ENCODE measurements around the gene CLDND1.

The CLDND1 gene

DNA sequence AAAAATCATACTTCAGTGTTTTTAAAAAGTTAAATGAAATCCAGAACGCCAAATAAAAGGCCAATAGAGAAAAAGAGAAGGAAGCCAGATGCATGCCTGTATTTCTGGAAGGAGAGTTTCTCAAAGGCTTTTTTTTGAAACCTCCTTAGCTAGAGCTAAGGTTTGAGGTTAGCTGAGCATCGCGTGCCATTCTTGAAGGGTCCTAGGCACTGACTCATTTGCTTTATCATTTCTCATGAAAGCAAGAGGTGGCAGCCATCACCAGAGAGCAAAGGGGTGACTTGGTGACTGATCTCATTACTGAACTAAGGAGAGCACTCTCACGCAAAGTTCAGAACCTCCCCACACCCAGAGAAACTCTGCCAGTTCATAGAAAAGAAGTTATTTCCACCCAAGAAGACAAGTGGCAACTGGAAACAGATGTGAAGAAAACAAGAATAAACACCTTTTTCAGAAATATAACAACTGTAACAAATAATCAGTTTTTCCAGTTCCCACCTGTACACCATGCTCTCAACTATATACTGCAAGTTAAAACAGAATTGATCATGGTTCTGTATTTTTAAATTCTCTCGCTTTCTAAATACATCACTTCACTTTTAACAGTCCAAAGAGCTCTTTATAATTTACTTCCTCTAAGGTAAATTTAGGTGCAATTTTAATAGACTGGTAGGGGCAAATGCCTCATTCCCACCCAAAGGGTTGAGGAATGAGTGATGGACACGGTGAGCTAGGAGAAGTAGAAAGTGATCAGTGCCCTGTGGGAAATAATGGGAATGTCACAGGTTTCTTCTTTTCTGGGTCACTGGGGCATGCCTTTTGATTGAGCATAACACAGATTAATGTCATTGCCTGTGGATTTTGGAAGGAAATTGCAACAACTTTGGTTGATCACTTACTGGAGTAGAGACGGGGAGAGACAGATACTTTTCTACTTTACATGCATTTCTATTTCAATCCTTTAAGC is 33.7 kb upstream of the CLDND1 start:
- Mint-ChIP-seq H3K27me3 (no peaks in the 10 kb centered on the region), H3K36me3 (ENCODE audit: low read depth) (peaks cover 14% of the 10 kb centered on the region), H3K27ac (peak overlapping the region; percentile 98), H3K4me1 (peaks cover 86% of the 10 kb centered on the region), H3K4me3 (peak overlapping the region; percentile 79), H3K9me3 (no peaks in the 10 kb centered on the region)
- ATAC-seq (peak; percentile 88), DNase-seq (peak; percentile 56)

DNA sequence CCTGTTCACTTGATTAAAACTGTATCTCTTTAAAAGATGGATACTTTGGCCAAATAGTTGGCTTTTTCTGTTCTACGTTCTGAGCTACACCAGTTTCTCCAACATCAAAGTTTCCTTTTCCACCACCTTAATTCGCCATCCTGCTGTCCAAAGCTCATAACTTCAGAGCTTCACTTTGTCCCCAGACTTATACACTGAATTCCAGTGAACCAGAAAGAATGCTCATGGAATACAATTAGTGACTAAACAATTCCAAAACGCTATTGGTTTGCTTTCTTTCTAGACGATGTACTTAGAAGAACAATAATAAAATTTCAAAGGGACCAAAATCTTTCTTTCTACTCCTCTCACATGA is 32.3 kb upstream of the CLDND1 start:
- H3K4me1 Mint-ChIP-seq = peaks cover 84% of the 10 kb centered on the region
- H3K9me3 Mint-ChIP-seq = no peaks in the 10 kb centered on the region
- peak overlapping the region; percentile 98 for H3K27ac Mint-ChIP-seq
- peaks cover 17% of the 10 kb centered on the region for H3K36me3 Mint-ChIP-seq (ENCODE audit: low read depth)
- no peaks in the 10 kb centered on the region for H3K27me3 Mint-ChIP-seq
- DNase-seq (no peak), ATAC-seq (no peak)
- H3K4me3 Mint-ChIP-seq = peak overlapping the region; percentile 79

DNA sequence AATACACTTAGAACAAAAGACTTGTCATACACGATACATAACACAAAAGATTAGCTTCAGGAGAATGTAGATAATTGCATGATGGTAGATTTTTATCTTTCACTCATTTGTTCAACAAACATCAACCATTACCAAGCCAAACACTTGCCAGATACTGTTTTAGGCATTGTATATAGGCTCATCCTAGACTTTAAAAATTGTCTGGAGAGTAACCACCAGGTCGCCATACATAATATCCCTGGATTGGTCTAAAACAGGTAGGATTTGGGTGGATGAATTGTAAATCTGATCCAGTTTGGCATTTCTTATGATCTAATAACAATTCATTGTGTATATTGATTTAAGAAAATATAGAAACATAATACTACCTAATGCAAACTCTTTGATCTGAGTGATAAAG is 31.9 kb upstream of the CLDND1 start:
- no peak for ATAC-seq
- Mint-ChIP-seq H3K9me3 (no peaks in the 10 kb centered on the region), H3K27ac (peak overlapping the region; percentile 98)

DNA sequence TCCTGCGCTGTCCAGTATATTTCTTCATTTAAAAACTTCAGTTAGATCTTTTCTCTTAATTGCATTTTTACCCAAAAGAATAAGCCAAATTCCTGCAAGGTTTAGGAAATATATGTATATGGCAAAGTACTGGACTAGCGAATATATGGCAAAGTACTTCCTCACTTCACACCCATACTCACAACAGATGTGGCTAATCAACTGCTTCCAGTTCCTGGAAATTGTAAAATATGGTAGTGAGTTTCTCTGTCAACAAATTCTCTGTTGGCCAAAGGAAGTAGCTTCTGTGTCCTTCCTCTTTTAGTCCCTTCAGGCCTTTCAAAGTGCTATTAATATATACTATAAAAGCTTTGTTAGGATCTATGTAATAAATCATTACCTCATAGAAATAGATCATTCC is 31.1 kb upstream of the CLDND1 start:
- H3K27me3 Mint-ChIP-seq = no peaks in the 10 kb centered on the region
- peak overlapping the region; percentile 98 for H3K27ac Mint-ChIP-seq
- H3K36me3 Mint-ChIP-seq (ENCODE audit: low read depth) = peaks cover 18% of the 10 kb centered on the region
- H3K9me3 Mint-ChIP-seq = no peaks in the 10 kb centered on the region
- DNase-seq (no peak), ATAC-seq (no peak)
- peak overlapping the region; percentile 79 for H3K4me3 Mint-ChIP-seq
- H3K4me1 Mint-ChIP-seq = peaks cover 88% of the 10 kb centered on the region

More for the DNA sequence above, 31.9 kb upstream of the CLDND1 start:
- peaks cover 87% of the 10 kb centered on the region for H3K4me1 Mint-ChIP-seq
- H3K27me3 Mint-ChIP-seq = no peaks in the 10 kb centered on the region
- DNase-seq = no peak
- H3K36me3 Mint-ChIP-seq (ENCODE audit: low read depth) = peaks cover 18% of the 10 kb centered on the region
- peak overlapping the region; percentile 79 for H3K4me3 Mint-ChIP-seq

DNA sequence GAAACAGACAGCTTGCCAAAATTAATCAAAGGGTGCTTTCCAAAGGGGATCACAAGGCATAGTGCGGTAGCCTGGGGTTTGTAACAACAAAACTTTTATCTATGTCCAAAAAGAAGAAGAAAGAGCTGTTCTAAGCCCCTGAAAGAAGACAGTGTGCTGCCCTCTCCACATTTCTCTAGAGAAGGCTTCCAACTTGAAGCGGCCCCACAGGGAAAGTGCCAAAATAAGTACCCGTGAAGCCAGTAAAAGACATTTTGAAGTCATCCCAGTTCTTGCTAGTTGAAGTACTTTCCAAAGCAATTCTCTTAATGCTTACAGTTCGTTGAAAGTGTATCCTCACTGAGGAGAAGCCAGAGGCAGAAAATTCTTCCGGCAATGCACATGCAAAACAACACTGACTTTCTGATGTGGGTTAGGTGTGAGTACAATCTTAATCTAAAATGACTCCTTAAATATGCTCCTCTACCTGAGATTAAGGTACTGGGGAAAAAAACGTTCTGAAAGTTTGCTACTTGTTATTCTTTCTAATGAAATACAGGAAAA is 30.4 kb upstream of the CLDND1 start:
- H3K27me3 Mint-ChIP-seq = no peaks in the 10 kb centered on the region
- H3K27ac Mint-ChIP-seq = peak overlapping the region; percentile 98
- H3K4me3 Mint-ChIP-seq = peak overlapping the region; percentile 41
- H3K9me3 Mint-ChIP-seq = no peaks in the 10 kb centered on the region
- DNase-seq (no peak), ATAC-seq (no peak)
- H3K36me3 Mint-ChIP-seq (ENCODE audit: low read depth) = peaks cover 18% of the 10 kb centered on the region
- H3K4me1 Mint-ChIP-seq = peaks cover 88% of the 10 kb centered on the region

DNA sequence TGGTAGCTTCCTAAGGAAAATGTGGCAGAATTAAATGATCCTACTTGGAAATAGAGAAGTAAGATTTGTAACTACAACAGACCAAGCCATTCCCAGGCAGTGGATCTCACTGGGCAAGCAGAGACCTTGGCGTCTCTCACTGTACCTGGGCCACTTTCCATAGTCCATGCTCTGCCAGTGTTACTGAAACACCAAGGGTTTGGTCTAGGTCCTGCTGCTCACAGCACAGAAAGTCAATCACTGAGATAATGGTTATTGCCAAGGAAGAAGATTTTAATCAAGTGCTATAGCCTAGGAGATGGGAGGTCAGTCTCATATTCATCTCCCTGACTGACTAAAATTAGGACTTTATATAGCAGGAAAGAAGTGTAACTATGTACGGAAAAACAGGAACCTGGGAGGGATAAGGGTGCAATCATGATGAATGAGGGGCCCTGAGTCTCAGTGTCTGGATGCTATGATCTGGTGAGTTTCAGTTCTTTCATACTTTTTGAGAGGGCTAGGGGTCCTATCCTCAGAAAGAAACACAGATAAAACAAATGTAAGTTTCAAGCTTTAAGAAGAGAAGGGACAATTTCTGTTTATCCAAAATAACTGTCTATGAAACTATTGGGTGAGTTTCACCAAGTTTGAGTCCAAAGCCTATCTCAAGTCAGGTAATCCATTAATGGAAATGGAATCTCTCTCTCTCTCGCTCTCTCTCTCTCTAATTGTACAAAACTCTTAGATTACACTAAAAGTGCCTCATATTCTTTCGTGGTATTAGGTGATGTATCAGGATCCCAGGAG is 29.7 kb upstream of the CLDND1 start:
- H3K36me3 Mint-ChIP-seq (ENCODE audit: low read depth) = peaks cover 18% of the 10 kb centered on the region
- H3K4me1 Mint-ChIP-seq = peaks cover 83% of the 10 kb centered on the region
- H3K9me3 Mint-ChIP-seq = no peaks in the 10 kb centered on the region
- H3K27me3 Mint-ChIP-seq = no peaks in the 10 kb centered on the region
- peak overlapping the region; percentile 41 for H3K4me3 Mint-ChIP-seq
- DNase-seq = no peak
- peak overlapping the region; percentile 98 for H3K27ac Mint-ChIP-seq
- ATAC-seq = no peak

DNA sequence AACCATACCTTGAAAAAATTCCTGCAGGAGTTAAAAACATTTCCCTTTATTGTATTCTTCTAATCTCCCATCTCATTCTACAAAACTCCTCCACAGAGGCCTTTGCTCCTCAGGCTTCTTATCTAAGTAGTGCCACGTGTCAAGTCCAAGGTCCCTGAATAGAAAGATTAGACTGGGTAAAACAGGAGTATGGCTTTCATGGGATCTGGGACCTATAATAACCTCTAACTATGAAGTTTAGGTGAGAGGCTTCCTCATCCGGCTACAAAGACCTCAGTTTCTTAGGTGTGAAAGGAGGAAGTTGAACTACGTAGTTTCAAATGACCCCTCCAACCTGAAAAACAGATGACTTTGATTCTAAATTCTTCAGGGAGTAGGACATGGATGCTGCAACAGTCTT is 29.1 kb upstream of the CLDND1 start:
- peak overlapping the region; percentile 98 for H3K27ac Mint-ChIP-seq
- peaks cover 18% of the 10 kb centered on the region for H3K36me3 Mint-ChIP-seq (ENCODE audit: low read depth)

DNA sequence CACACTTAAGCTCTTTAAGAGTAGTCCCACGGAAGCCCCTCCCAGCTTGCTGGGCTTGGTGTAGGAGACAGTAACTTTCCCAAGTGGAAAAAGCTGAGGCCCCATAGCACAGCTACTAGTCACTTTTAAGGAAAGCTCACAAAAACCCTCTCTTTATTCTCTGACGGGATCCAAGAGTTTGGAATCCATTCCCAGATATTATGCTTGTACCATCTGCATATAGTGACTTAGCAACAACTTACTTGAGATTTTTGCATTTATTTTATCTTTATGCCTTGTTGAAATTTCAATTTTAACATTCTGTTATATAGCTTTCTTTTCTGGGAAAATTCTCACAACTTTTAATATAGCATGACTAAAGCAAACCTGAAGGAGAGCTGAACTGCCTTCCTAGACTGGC is 28.5 kb upstream of the CLDND1 start:
- ATAC-seq = no peak
- Mint-ChIP-seq H3K9me3 (no peaks in the 10 kb centered on the region), H3K4me3 (no peak overlapping the region), H3K27ac (peak overlapping the region; percentile 9), H3K27me3 (no peaks in the 10 kb centered on the region), H3K4me1 (peaks cover 75% of the 10 kb centered on the region), H3K36me3 (ENCODE audit: low read depth) (peaks cover 18% of the 10 kb centered on the region)
- no peak for DNase-seq

More for the DNA sequence above, 29.1 kb upstream of the CLDND1 start:
- Mint-ChIP-seq H3K4me3 (peak overlapping the region; percentile 18), H3K27me3 (no peaks in the 10 kb centered on the region), H3K9me3 (no peaks in the 10 kb centered on the region), H3K4me1 (peaks cover 77% of the 10 kb centered on the region)
- ATAC-seq (no peak), DNase-seq (no peak)

DNA sequence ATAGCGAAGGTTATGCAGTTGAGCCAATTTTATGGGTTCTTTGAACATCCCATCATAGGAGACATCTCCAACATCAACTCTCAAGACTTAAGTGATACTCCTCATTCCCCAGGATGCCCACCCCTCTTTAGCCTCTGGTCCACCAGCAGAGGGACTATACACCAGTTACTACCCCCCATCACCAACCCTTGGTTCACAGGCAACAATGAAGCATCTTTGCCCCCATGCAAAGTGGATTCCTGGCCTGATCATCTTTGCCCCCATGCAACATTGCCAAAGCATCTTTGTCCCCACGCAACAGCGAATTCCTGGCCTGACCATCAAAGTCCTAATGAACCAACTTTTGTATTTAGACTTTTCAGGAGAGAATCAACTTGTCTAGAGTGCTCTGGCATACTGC is 28.1 kb upstream of the CLDND1 start:
- no peak for DNase-seq
- Mint-ChIP-seq H3K36me3 (ENCODE audit: low read depth) (peaks cover 17% of the 10 kb centered on the region), H3K27ac (peak overlapping the region; percentile 9), H3K4me3 (no peak overlapping the region), H3K4me1 (peaks cover 75% of the 10 kb centered on the region), H3K27me3 (no peaks in the 10 kb centered on the region), H3K9me3 (no peaks in the 10 kb centered on the region)
- ATAC-seq = no peak

DNA sequence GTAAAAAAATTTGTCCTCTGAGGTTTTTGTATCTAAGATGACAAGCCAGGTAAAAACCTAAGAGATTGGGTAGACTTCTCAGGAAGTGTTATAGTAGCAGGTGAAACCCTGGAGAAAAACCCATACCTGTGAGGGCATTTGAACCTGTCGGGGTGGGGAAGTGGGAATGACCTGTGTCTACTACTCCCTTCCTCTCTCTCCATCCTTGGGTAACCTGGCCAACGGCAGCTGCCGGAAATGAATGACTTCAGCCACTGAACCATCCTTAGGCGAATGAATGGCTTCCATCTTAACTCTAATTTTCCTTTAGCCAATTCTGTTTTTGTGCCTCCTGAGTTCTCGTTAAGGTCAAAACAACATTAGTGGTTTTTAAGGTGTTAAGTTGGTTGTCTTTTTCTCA is 25.8 kb upstream of the CLDND1 start:
- peaks cover 10% of the 10 kb centered on the region for H3K36me3 Mint-ChIP-seq (ENCODE audit: low read depth)
- H3K4me3 Mint-ChIP-seq = no peak overlapping the region
- H3K4me1 Mint-ChIP-seq = peaks cover 68% of the 10 kb centered on the region
- H3K27me3 Mint-ChIP-seq = no peaks in the 10 kb centered on the region
- no peaks in the 10 kb centered on the region for H3K9me3 Mint-ChIP-seq
- H3K27ac Mint-ChIP-seq = no peak overlapping the region
- no peak for DNase-seq
- no peak for ATAC-seq

DNA sequence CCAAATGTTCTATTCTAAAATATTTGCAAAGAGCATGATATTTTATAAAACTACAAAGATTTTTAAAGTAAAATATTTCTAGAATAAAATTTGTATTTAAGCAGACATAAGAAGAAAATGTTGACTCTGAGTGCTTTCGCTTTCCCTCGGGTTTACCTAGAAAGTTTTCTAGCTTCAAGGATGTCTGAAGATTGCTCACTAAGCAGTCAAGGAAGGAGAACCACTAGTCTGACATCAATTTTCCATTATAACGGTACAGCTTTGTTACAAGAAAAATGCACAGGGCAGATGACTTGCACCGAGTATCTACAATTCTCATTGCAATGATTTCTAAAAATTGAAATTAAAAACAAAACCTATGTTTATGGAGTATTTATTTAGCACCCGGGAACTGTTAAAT is 23.2 kb upstream of the CLDND1 start:
- no peaks in the 10 kb centered on the region for H3K9me3 Mint-ChIP-seq
- H3K4me3 Mint-ChIP-seq = peak overlapping the region; percentile 30
- no peaks in the 10 kb centered on the region for H3K27me3 Mint-ChIP-seq
- peak overlapping the region; percentile 75 for H3K27ac Mint-ChIP-seq
- peak; percentile 91 for ATAC-seq
- peaks cover 5% of the 10 kb centered on the region for H3K36me3 Mint-ChIP-seq (ENCODE audit: low read depth)
- H3K4me1 Mint-ChIP-seq = peaks cover 65% of the 10 kb centered on the region
- DNase-seq = no peak

DNA sequence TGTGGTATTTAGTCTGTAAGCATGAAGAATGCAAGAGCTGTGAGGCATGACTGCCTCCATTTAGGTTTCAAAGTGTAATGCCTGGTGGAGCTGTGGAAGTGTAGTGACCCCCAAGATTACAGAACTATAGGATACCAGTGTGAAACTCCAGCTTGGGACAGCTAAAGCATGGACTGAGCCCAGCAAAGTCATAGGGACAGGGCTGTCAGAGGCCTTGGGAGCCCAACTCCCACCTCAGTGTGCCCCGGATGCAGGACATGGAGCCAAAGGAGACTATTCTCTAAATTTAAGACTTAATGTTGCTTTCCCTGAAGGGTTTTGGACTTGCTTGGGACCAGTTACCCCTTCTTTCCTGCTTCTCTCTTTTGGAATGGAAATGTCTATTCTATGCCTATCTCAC is 19.9 kb upstream of the CLDND1 start:
- peaks cover 7% of the 10 kb centered on the region for H3K36me3 Mint-ChIP-seq (ENCODE audit: low read depth)
- H3K4me3 Mint-ChIP-seq = no peak overlapping the region
- H3K27me3 Mint-ChIP-seq = no peaks in the 10 kb centered on the region
- ATAC-seq (no peak), DNase-seq (no peak)
- peak overlapping the region; percentile 1 for H3K27ac Mint-ChIP-seq
- peaks cover 69% of the 10 kb centered on the region for H3K4me1 Mint-ChIP-seq
- H3K9me3 Mint-ChIP-seq = no peaks in the 10 kb centered on the region

DNA sequence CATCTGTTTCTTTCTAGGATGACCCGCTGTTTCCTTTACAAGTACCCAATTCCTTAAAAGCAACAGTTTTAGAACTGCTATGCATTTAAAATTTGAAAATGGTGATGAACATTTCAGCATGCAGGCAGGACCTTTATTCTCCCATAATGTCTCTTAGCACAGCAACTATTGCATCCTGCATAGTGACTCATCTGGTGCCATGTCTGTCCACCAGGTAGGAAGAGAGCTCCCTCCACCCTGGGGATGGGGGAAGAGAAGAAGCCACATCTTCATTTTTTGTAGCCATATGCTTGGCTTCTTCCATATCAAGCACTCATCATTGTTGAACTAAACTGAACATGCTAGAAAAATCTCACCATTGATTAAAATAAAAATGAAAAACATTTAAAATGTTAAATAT is 19.0 kb upstream of the CLDND1 start:
- no peak for ATAC-seq
- H3K4me1 Mint-ChIP-seq = peaks cover 77% of the 10 kb centered on the region
- no peak for DNase-seq
- H3K4me3 Mint-ChIP-seq = no peak overlapping the region
- no peaks in the 10 kb centered on the region for H3K27me3 Mint-ChIP-seq
- H3K27ac Mint-ChIP-seq = no peak overlapping the region
- H3K36me3 Mint-ChIP-seq (ENCODE audit: low read depth) = peaks cover 7% of the 10 kb centered on the region
- H3K9me3 Mint-ChIP-seq = no peaks in the 10 kb centered on the region

DNA sequence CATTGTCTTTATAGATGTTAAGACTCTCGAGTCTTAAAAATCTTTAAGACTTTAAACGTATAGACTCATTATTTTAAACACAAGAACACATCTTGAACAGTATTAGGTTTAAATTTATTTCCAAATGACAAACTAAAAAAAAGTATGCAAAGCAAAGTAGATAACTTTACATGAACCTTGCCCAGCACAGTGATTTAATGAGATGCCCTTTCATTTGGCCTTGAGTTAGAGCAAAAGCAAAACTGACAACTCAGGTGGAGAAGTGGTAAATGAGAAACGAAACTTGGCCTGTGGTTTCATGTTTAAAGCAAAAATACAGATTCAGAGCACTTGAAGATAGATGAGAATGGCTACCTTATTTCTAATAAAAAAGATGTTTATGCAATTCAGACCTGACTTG is 17.6 kb upstream of the CLDND1 start:
- DNase-seq (no peak), ATAC-seq (peak; percentile 29)
- Mint-ChIP-seq H3K9me3 (no peaks in the 10 kb centered on the region), H3K27me3 (no peaks in the 10 kb centered on the region), H3K27ac (peak overlapping the region; percentile 76), H3K36me3 (ENCODE audit: low read depth) (peaks cover 7% of the 10 kb centered on the region), H3K4me3 (peak overlapping the region; percentile 38), H3K4me1 (peaks cover 77% of the 10 kb centered on the region)

Measured in activated naive CD8-positive, alpha-beta T cell treated with anti-CD3 and anti-CD28 coated beads, Interleukin-2, amount 50 U/mL, for 24 hours (primary cell).